HepG2 (cell line): ENCODE results near the gene PPIG. TPM values are rescaled to one million over a fixed set of nuclear protein-coding genes. Genes with fewer than 3 reads are reported as not detected.
"Not testable (repeated sequence)": the region's sequence is repeated elsewhere in the genome, so short reads cannot be mapped to it uniquely, and the experiment has no call there.

Source experiments
- ATAC-seq: fragments of 200-7000 bp; cut with Tn5 transposase; 3 replicates; pipeline ENCODE4 v1.9.1; 2020; ENCODE audit warnings: mild to moderate bottlenecking, moderate library complexity
- BruUV-seq: library from RNA; stranded (reverse); fragments of 400-500 nt; replicated peaks from 2 replicates; lab custom pipeline; 2021; lab: Mats Ljungman, UMichigan
- CTCF ChIA-PET: fragments of 300-600 bp; formaldehyde crosslinking; extraction: SDS; loops from one replicate; lab custom pipeline; 2021; ENCODE audit warnings: low total read pairs, inconsistent platforms, low intra/inter-chr PET ratio; lab: Yijun Ruan, JAX
- POLR2A ChIA-PET: fragments of 350-600 bp; sonication (Branson Sonifier 250); formaldehyde crosslinking; loops from one replicate; lab custom pipeline; 2020; ENCODE audit warnings: antibody characterized with exemption, inconsistent platforms; lab: Yijun Ruan, JAX
- DNase-seq: peaks from one replicate; pipeline ENCODE4 v3.0.0-alpha.2; 2015; ENCODE audit warnings: low spot score
- FAIRE-seq: peaks from 3 replicates; lab custom pipeline; 2011; peaks lifted over from hg19 to GRCh38; lab: Jason Lieb, UNC
- H2AFZ ChIP-seq: one replicate; pipeline ENCODE4 v1.6.1; 2011; ENCODE audit warnings: low read length, inconsistent platforms
- H3K27ac ChIP-seq: fragments of 300-600 bp; 3 replicates; pipeline ENCODE4 v1.8.0; 2011; ENCODE audit warnings: mixed run types, mild to moderate bottlenecking, mixed read lengths, low read length, inconsistent platforms; ENCODE audit not compliant: insufficient read depth; ENCODE audit errors: extremely low read length
- H3K27me3 ChIP-seq, 2 experiments: fragments of 200-600 bp in 1 of 2; 2 replicates in 1 of 2; 3 replicates in 1 of 2; pipeline versions ENCODE4 v1.6.0 to v1.8.0; 2011; ENCODE audit warnings: low read length in 2 of 2, mild to moderate bottlenecking in 2 of 2, moderate library complexity in 2 of 2, inconsistent platforms in 1 of 2; ENCODE audit not compliant: insufficient read depth in 2 of 2, control insufficient read depth in 1 of 2
- H3K36me3 ChIP-seq, 2 experiments: fragments of 200-600 bp in 1 of 2; replicated peaks in 1 of 2; 2 replicates in 1 of 2; 3 replicates in 1 of 2; pipeline versions ENCODE4 v1.5.1 to v1.8.0; 2011; ENCODE audit warnings: low read length in 2 of 2, inconsistent platforms in 1 of 2; ENCODE audit not compliant: insufficient read depth in 2 of 2, control insufficient read depth in 1 of 2
- H3K4me1 ChIP-seq: 2 replicates; pipeline ENCODE4 v1.5.1; 2012; ENCODE audit warnings: low read length, inconsistent platforms; ENCODE audit not compliant: insufficient read depth
- H3K4me2 ChIP-seq: 2 replicates; pipeline ENCODE4 v1.6.0; 2011; ENCODE audit warnings: low read depth, low read length, inconsistent platforms
- H3K4me3 ChIP-seq, 3 experiments: fragments of 200-600 bp in 1 of 3; sonication (generic), shearing (Covaris generic) in 1 of 3; replicated peaks in 1 of 3; 2 replicates each; pipeline ENCODE4 v1.5.1; 2011 to 2016; ENCODE audit warnings: low read length in 3 of 3, inconsistent platforms in 2 of 3, low read depth in 2 of 3, mild to moderate bottlenecking in 2 of 3, control low read depth in 1 of 3, mixed read lengths in 1 of 3; ENCODE audit not compliant: insufficient read depth in 1 of 3
- H3K79me2 ChIP-seq: one replicate; pipeline ENCODE4 v1.6.1; 2011; ENCODE audit warnings: low read length, inconsistent platforms; ENCODE audit not compliant: insufficient read depth
- H3K9ac ChIP-seq: 2 replicates; pipeline ENCODE4 v1.6.0; 2011; ENCODE audit warnings: mild to moderate bottlenecking, low read depth, low read length, inconsistent platforms; ENCODE audit not compliant: insufficient read depth
- H3K9me3 ChIP-seq: 2 replicates; pipeline ENCODE4 v1.5.1; 2012; ENCODE audit warnings: mild to moderate bottlenecking, low read length
- H4K20me1 ChIP-seq: 2 replicates; pipeline ENCODE4 v1.6.0; 2011; ENCODE audit warnings: inconsistent platforms, mild to moderate bottlenecking, low read length, moderate library complexity; ENCODE audit not compliant: insufficient read depth
- ARNT2 ChIP-seq: sonication (generic); formaldehyde crosslinking; IDR thresholded peaks from 2 replicates; pipeline ENCODE4 v1.8.0; 2022; ENCODE audit warnings: mild to moderate bottlenecking, low read depth, missing genetic modification reagents, moderate library complexity
- SNRNP70 ChIP-seq: fragments of 200-400 bp; formaldehyde crosslinking; IDR thresholded peaks from 2 replicates; pipeline ENCODE4 v1.6.1; 2017; ENCODE audit warnings: mild to moderate bottlenecking, low read depth, low read length, moderate library complexity
- TAF15 ChIP-seq: fragments of 200-400 bp; formaldehyde crosslinking; IDR thresholded peaks from one replicate; pipeline ENCODE4 v1.6.1; 2018; ENCODE audit warnings: mild to moderate bottlenecking, low read depth, low read length; ENCODE audit not compliant: poor library complexity, severe bottlenecking
- ZBTB8A ChIP-seq: sonication (generic); formaldehyde crosslinking; IDR thresholded peaks from 2 replicates; pipeline ENCODE4 v1.4.0; 2020; ENCODE audit warnings: mild to moderate bottlenecking, low read depth, missing genetic modification reagents, borderline replicate concordance
- ZNF292 ChIP-seq: sonication (generic); formaldehyde crosslinking; IDR thresholded peaks from 2 replicates; pipeline ENCODE4 v1.8.1; 2022; ENCODE audit warnings: mild to moderate bottlenecking, low read depth, missing genetic modification reagents, borderline replicate concordance
- WGBS: methylation state at CpG from one replicate; pipeline ENCODE4 v1.1.6; 2017; ENCODE audit warnings: low lambda C conversion rate; 5-methylcytosine and 5-hydroxymethylcytosine counted together
- in situ Hi-C: cut with HindIII; loops from 2 replicates; pipeline ENCODE4 v1.10.0; 2017; ENCODE audit warnings: low pct_unique_long_range_greater_than_20kb; ENCODE audit not compliant: extremely low pct_ligation_motif_present
- intact Hi-C: fragments of 100-400 bp; cut with micrococcal nuclease; formaldehyde crosslinking; loops from one replicate; pipeline ENCODE4 v1.10.0; 2022; ENCODE audit not compliant: unreplicated experiment
- polyA plus RNA-seq, 8 experiments: library from polyadenylated mRNA; depleted of rRNA in 3 of 8; stranded (reverse) in 7 of 8; unstranded in 1 of 8; fragments of >200 nt; fragmentation: Illumina TruSeq in 4 of 8; extraction: Trizol in 4 of 8; gene quantifications; 2 replicates each; pipeline versions ENCODE4 v1.2.1 to v1.2.3, GENCODE V29; 2011 to 2016; ENCODE audit warnings: low read depth in 4 of 8, missing spikeins in 1 of 8, mixed read lengths in 1 of 8; ENCODE audit not compliant: insufficient read depth in 1 of 8
- total RNA-seq, 5 experiments: library from RNA; depleted of rRNA; stranded (reverse); fragments of >200 nt; fragmentation: Illumina TruSeq; extraction: Trizol; gene quantifications; 2 replicates each; pipeline ENCODE4 v1.2.3, GENCODE V29; 2016; ENCODE audit warnings: low read depth in 1 of 5
- TF ChIP-seq, protein P1 (sequence below): sonication (generic); formaldehyde crosslinking; IDR thresholded peaks from 2 replicates; pipeline ENCODE4 v1.4.0; 2020; ENCODE audit warnings: mild to moderate bottlenecking, missing genetic modification reagents
- TF ChIP-seq, protein P2 (sequence below): sonication (generic); formaldehyde crosslinking; IDR thresholded peaks from 2 replicates; pipeline ENCODE4 v1.4.0; 2020; ENCODE audit warnings: missing genetic modification reagents, borderline replicate concordance

The PPIG gene
- total and polyA plus RNA-seq, 2 of the 13 experiments (the other 11 are each of a cell fraction or from before 2014, with no cell fraction given), result 31.3 to 81.0 TPM

DNA sequence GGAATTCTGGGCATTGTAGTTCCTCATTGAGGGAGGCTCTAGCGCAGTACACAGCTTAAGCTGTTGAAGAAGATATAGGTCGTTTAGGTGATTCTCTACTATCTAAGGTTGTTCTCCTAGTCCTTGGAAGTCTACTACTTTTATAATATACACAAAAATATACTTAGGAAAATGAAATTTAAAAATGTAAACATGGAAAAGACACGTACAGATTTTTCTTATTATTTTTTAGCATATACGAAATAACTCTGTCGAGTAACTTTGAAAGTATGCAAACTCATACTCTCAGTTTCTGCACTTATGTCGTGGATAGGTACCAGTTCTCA, 10.2 kb upstream of the PPIG start (continued):
- TF ChIP-seq, protein P1, sequence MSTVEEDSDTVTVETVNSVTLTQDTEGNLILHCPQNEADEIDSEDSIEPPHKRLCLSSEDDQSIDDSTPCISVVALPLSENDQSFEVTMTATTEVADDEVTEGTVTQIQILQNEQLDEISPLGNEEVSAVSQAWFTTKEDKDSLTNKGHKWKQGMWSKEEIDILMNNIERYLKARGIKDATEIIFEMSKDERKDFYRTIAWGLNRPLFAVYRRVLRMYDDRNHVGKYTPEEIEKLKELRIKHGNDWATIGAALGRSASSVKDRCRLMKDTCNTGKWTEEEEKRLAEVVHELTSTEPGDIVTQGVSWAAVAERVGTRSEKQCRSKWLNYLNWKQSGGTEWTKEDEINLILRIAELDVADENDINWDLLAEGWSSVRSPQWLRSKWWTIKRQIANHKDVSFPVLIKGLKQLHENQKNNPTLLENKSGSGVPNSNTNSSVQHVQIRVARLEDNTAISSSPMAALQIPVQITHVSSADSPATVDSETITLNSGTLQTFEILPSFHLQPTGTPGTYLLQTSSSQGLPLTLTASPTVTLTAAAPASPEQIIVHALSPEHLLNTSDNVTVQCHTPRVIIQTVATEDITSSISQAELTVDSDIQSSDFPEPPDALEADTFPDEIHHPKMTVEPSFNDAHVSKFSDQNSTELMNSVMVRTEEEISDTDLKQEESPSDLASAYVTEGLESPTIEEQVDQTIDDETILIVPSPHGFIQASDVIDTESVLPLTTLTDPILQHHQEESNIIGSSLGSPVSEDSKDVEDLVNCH, result no peak
- TF ChIP-seq TAF15 (no peak), ARNT2 (CRISPR knock-in tag) (0 out of 2 replicates have a peak, but pooled peaks have one; percentile 11), SNRNP70 (no peak), ZBTB8A (CRISPR knock-in tag) (no peak), ZNF292 (CRISPR knock-in tag) (0 out of 2 replicates have a peak, but pooled peaks have one; percentile 2)
- TF ChIP-seq, protein P2, sequence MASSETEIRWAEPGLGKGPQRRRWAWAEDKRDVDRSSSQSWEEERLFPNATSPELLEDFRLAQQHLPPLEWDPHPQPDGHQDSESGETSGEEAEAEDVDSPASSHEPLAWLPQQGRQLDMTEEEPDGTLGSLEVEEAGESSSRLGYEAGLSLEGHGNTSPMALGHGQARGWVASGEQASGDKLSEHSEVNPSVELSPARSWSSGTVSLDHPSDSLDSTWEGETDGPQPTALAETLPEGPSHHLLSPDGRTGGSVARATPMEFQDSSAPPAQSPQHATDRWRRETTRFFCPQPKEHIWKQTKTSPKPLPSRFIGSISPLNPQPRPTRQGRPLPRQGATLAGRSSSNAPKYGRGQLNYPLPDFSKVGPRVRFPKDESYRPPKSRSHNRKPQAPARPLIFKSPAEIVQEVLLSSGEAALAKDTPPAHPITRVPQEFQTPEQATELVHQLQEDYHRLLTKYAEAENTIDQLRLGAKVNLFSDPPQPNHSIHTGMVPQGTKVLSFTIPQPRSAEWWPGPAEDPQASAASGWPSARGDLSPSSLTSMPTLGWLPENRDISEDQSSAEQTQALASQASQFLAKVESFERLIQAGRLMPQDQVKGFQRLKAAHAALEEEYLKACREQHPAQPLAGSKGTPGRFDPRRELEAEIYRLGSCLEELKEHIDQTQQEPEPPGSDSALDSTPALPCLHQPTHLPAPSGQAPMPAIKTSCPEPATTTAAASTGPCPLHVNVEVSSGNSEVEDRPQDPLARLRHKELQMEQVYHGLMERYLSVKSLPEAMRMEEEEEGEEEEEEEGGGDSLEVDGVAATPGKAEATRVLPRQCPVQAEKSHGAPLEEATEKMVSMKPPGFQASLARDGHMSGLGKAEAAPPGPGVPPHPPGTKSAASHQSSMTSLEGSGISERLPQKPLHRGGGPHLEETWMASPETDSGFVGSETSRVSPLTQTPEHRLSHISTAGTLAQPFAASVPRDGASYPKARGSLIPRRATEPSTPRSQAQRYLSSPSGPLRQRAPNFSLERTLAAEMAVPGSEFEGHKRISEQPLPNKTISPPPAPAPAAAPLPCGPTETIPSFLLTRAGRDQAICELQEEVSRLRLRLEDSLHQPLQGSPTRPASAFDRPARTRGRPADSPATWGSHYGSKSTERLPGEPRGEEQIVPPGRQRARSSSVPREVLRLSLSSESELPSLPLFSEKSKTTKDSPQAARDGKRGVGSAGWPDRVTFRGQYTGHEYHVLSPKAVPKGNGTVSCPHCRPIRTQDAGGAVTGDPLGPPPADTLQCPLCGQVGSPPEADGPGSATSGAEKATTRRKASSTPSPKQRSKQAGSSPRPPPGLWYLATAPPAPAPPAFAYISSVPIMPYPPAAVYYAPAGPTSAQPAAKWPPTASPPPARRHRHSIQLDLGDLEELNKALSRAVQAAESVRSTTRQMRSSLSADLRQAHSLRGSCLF (CRISPR knock-in tag), result no peak

DNA sequence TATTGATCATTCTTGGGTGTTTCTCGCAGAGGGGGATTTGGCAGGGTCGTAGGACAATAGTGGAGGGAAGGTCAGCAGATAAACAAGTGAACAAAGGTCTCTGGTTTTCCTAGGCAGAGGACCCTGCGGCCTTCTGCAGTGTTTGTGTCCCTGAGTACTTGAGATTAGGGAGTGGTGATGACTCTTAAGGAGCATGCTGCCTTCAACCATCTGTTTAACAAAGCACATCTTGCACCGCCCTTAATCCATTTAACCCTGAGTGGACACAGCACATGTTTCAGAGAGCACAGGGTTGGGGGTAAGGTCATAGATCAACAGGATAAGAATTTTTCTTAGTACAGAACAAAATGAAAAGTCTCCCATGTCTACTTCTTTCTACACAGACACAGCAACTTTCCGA, 9.6 kb upstream of the PPIG start:
- intact Hi-C loops, result loop anchor here (5.0 kb wide), 2 partner anchors 97 to 108 kb away; partner anchors contain the start of gene BBS5
- 31% methylated on average over 5 of the region's 5 CpGs for WGBS
- H2AFZ ChIP-seq, H3K27me3 ChIP-seq, H3K36me3 ChIP-seq, DNase-seq, BruUV-seq, H3K27ac ChIP-seq, H4K20me1 ChIP-seq, H3K9me3 ChIP-seq, FAIRE-seq, ATAC-seq, in situ Hi-C loops, CTCF ChIA-PET, H3K9ac ChIP-seq: not testable (repeated sequence)
- Histone ChIP-seq H3K4me1 (peaks cover 29% of the 10 kb centered on the region), H3K4me2 (peak overlapping the region; percentile 93), H3K79me2 (peaks cover 24% of the 10 kb centered on the region), H3K4me3 (peak overlapping the region in 2 of 3 experiments; percentile 84 to 86; a peak in 2 of 6 replicates)
- POLR2A ChIA-PET, result interaction anchor here (3.5 kb wide), 1 partner anchor 10 kb away, joined by 21 read pairs; the partner anchor contains the start of gene PPIG

DNA sequence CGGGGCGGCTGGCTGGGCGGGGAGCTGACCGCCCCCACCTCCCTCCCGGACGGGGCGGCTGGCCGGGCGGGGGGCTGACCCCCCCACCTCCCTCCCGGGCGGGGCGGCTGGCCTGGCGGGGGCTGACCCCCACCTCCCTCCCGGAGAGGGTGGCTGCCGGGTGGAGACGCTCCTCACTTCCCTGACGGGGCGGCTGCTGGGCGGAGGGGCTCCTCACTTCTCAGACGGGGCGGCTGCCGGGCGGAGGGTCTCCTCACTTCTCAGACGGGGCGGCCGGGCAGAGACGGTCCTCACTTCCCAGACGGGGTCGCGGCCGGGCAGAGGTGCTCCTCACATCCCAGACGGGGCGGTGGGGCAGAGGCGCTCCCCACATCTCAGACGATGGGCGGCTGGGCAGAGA, 8.9 kb upstream of the PPIG start:
- ATAC-seq, H2AFZ ChIP-seq, H3K4me2 ChIP-seq, BruUV-seq, H3K27ac ChIP-seq, intact Hi-C loops, in situ Hi-C loops, H4K20me1 ChIP-seq, DNase-seq, H3K9me3 ChIP-seq, H3K4me3 ChIP-seq, CTCF ChIA-PET, H3K36me3 ChIP-seq, H3K27me3 ChIP-seq, H3K9ac ChIP-seq, FAIRE-seq: not testable (repeated sequence)
- POLR2A ChIA-PET, result interaction anchor here (3.5 kb wide), 1 partner anchor 9 kb away, joined by 21 read pairs; the partner anchor contains the start of gene PPIG
- WGBS, result 95% methylated on average over 23 of the region's 36 CpGs
- H3K4me1 ChIP-seq, result peaks cover 24% of the 10 kb centered on the region
- H3K79me2 ChIP-seq, result peaks cover 20% of the 10 kb centered on the region
